GM19043 (cell line): Measurements from ENCODE around the gene SUGP1.

Experiments
- ATAC-seq: cut with Tn5 transposase; IDR thresholded peaks from one replicate; pipeline ENCODE4 v1.9.1; 2021; ENCODE audit warnings: low read depth; ENCODE audit not compliant: unreplicated experiment

Gene SUGP1

DNA sequence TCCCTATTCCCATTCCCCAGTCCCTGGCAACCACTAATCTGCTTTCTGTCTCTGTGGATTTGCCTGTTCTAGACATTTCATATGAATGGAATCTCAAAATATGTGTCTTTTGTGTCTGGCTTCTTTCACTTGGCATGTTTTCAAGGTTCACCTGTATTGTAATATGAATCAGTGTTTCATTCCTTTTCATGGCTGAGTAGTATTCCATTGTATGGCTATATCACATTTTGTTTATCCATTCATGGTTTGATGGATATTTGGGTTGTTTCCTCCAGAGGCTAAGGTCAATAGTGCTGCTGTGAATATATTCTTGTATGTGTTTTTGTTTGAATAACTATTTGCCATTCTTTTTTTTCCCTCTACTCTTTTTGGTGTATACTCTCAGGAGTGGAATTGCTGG, 84.1 kb downstream of the SUGP1 start:
- ATAC-seq: no peak

DNA sequence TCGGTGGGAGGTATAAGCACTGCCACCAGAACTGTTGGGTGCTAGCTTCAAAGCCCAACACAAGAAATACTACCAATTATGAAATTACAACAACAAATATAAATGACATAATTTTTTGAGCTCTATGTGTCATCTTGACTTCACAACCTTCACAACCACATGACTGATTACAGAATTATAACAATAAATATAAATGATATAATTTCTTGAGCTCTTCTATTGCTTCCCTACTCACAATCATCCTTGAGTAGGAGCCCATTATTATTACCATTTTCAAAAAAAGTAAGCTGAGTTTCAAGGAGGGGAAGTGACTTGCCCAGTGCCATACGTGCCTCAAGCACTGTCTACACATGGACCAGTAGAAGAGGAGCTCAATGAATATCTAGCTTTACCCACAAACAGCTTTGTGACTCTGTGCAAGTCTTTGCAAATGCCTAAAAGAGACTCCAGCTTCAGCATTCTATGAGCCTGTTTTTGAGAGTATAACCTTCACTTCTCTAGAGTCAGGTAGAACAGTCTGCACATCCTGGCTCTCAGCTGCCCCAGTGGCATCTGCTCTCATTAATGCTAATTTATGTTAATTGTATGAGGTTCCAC, 86.0 kb downstream of the SUGP1 start:
- ATAC-seq: no peak

DNA sequence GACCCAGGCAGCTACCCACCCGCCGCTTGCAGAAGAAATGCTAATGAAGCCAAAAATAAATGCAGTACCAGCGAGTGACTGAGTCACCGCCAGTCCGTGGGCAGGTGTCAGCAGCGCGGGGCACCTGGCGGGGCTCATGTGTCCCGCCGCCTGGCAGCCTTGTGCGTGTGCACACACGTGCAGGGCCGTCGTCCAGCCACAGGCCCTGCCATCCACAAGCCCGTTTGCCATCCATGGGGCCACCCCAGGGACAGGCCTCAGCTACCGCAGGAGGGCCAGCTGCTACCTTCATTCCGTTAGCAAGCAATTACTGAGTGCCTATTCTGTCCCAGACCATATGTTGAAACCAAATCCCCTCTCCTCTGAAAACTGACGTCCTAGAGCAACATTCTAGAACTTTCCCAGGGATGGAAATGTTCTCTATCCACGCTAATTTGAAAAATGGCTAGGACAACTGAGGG, 88.0 kb downstream of the SUGP1 start:
- no peak for ATAC-seq

DNA sequence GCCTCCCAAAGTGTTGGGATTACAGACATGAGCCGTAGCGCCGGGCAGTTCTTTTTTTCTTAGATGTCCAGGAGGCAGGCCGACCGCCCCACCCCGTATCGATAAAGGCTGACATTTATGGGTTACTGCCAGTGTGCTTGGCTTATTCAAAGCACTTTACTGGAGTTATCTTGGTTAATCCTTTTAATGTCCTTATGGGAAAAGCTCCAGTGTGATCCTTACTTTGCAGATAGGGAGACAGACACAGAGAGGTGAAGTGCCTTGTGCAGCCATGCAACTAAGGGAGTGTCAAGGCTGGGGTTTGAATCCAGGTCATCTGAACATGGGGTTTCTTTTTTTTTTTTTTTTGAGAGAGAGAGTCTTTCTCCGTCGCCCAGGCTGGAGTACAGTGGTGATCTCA, 89.3 kb downstream of the SUGP1 start:
- ATAC-seq: no peak

DNA sequence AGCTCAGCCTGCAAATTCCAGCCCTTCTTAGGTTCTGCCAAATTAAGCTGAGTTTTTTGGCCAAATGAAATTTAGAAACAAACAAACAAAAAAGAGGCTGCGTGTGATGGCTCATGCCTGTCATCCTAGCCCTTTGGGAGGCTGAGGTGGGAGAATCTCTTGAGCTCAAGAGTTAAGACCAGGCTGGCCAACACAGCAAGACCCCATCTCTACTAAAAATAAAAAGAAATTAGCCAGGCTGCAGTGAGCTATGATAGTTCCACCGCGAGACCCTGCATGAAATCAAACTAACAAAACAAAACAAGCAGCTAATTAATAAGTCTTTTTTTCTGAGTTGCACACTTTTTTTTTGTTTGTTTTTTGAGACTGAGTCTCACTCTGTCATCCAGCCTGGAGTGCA, 90.6 kb downstream of the SUGP1 start:
- ATAC-seq: no peak

DNA sequence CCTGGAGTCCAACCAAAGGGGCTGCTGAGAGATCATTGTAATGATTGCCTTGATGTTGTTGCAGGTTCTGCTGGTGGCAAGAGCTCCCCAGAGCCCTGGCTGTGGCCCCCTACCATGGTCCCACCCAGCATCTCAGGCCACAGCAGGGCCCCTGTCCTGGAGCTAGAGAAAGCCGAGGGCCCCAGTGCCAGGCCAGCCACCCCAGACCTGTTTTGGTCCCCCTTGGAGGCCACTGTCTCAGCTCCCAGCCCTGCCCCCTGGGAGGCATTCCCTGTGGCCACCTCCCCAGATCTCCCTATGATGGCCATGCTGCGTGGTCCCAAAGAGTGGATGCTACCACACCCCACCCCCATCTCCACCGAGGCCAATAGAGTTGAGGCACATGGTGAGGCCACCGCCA, 93.1 kb downstream of the SUGP1 start:
- ATAC-seq: no peak

DNA sequence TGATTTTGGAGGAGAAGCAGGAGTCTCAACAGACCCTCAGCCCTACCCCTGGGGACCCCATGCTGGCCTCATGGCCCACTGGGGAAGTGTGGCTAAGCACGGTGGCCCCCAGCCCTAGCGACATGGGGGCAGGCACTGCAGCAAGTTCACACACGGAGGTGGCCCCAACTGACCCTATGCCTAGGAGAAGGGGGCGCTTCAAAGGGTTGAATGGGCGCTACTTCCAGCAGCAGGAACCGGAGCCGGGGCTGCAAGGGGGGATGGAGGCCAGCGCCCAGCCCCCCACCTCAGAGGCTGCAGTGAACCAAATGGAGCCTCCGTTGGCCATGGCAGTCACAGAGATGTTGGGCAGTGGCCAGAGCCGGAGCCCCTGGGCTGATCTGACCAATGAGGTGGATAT, 93.6 kb downstream of the SUGP1 start:
- no peak for ATAC-seq

DNA sequence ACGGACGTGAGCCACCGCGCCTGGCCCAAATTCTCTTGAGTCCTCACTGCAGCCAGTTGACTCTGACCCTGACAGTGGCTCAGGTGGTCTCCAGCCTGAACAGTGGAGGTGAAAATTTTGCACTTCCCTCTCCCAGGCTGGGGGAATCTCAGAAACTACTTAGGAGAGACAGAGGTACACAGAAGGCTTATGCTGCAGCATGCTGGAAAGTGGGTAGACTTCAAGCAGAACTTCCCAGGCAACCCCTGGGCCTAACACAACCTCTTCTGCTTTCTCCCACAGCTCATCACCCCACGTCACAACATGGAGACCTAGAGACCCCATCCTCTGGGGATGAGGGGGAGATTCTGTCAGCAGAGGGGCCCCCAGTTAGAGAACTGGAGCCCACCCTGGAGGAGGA, 94.1 kb downstream of the SUGP1 start:
- no peak for ATAC-seq
